Testis (tissue), 2 donors: ENCODE results near the gene NPIPB2.

ENCODE experiments used
- CTCF ChIP-seq, 3 experiments: fragments of 450-650 bp in 2 of 3; fragments of 200-600 bp in 1 of 3; sonication (generic) in 1 of 3; IDR thresholded peaks; one replicate each; pipeline ENCODE4 v1.5.1; 2016 to 2019; ENCODE audit warnings: antibody characterized with exemption in 3 of 3, mild to moderate bottlenecking in 2 of 3, moderate library complexity in 1 of 3
- POLR2A ChIP-seq: fragments of 450-650 bp; IDR thresholded peaks from one replicate; pipeline ENCODE4 v1.6.1; 2017; ENCODE audit warnings: antibody characterized with exemption, mild to moderate bottlenecking, moderate library complexity

- no peak for TF ChIP-seq CTCF (IDR thresholded peaks at IDR 0.05)
- no peak for TF ChIP-seq POLR2A
Observed at GRCh38 chr16:11893571-11893970, 48.3 kb downstream of the NPIPB2 start.
